HEK293 (cell line): ENCODE data around the gene EVL.

Experiments used
- BCL11A ChIP-seq: fragments of 450-650 bp; formaldehyde crosslinking; IDR thresholded peaks from 2 replicates; pipeline ENCODE4 v1.5.1; 2016; ENCODE audit warnings: low read depth, missing biosample characterization, missing genetic modification characterization
- GFI1B ChIP-seq: fragments of 450-650 bp; formaldehyde crosslinking; IDR thresholded peaks from 2 replicates; pipeline ENCODE4 v1.5.1; 2016; ENCODE audit warnings: missing biosample characterization, missing genetic modification characterization
- GLI2 ChIP-seq: fragments of 450-650 bp; formaldehyde crosslinking; IDR thresholded peaks from 2 replicates; pipeline ENCODE4; 2017; ENCODE audit warnings: missing biosample characterization, missing genetic modification characterization, low read depth, borderline replicate concordance
- GLIS1 ChIP-seq: fragments of 450-650 bp; formaldehyde crosslinking; IDR thresholded peaks from 2 replicates; pipeline ENCODE4 v1.5.1; 2016; ENCODE audit warnings: missing biosample characterization, missing genetic modification characterization
- GLIS2 ChIP-seq: fragments of 450-650 bp; formaldehyde crosslinking; IDR thresholded peaks from 2 replicates; pipeline ENCODE4 v1.5.1; 2016; ENCODE audit warnings: missing biosample characterization, missing genetic modification characterization
- HOXC10 ChIP-seq: sonication (generic); formaldehyde crosslinking; IDR thresholded peaks from 2 replicates; pipeline ENCODE4 v1.8.1; 2023; ENCODE audit warnings: mild to moderate bottlenecking, missing genetic modification reagents
- REPIN1 ChIP-seq: fragments of 450-650 bp; formaldehyde crosslinking; IDR thresholded peaks from 2 replicates; pipeline ENCODE4 v1.5.1; 2017; ENCODE audit warnings: missing biosample characterization, missing genetic modification characterization, low read depth
- SCRT1 ChIP-seq: fragments of 450-650 bp; formaldehyde crosslinking; IDR thresholded peaks from 2 replicates; pipeline ENCODE4 v1.5.1; 2016; ENCODE audit warnings: missing biosample characterization, missing genetic modification characterization, borderline replicate concordance
- ZNF121 ChIP-seq: fragments of 450-650 bp; formaldehyde crosslinking; IDR thresholded peaks from 2 replicates; pipeline ENCODE4 v1.5.1; 2016; ENCODE audit warnings: missing biosample characterization, missing genetic modification characterization
- ZNF274 ChIP-seq, 2 experiments: fragments of 200-500 bp in 1 of 2; fragments of 450-650 bp in 1 of 2; sonication (Bioruptor generic) in 1 of 2; formaldehyde crosslinking in 1 of 2; IDR thresholded peaks; 2 replicates each; pipeline versions ENCODE4 v1.5.1 to v1.6.1; 2014 to 2016; ENCODE audit warnings: borderline replicate concordance in 1 of 2, inconsistent platforms in 1 of 2, low read length in 1 of 2, missing biosample characterization in 1 of 2, missing genetic modification characterization in 1 of 2
- ZNF280D ChIP-seq: fragments of 450-650 bp; formaldehyde crosslinking; IDR thresholded peaks from 2 replicates; pipeline ENCODE4 v1.5.1; 2016; ENCODE audit warnings: missing biosample characterization, missing genetic modification characterization
- ZNF311 ChIP-seq: fragments of 450-650 bp; formaldehyde crosslinking; IDR thresholded peaks from 2 replicates; pipeline ENCODE4 v1.5.1; 2017; ENCODE audit warnings: missing biosample characterization, missing genetic modification characterization, borderline replicate concordance
- ZNF341 ChIP-seq: fragments of 450-650 bp; formaldehyde crosslinking; IDR thresholded peaks from 2 replicates; pipeline ENCODE4; 2016; ENCODE audit warnings: low read depth, missing biosample characterization, missing genetic modification characterization
- ZNF362 ChIP-seq: fragments of 450-650 bp; formaldehyde crosslinking; IDR thresholded peaks from 2 replicates; pipeline ENCODE4 v1.5.1; 2016; ENCODE audit warnings: missing biosample characterization, missing genetic modification characterization
- ZNF544 ChIP-seq: fragments of 450-650 bp; formaldehyde crosslinking; IDR thresholded peaks from 2 replicates; pipeline ENCODE4 v1.5.0; 2017; ENCODE audit warnings: missing biosample characterization, missing genetic modification characterization
- ZNF555 ChIP-seq: fragments of 450-650 bp; formaldehyde crosslinking; conservative IDR thresholded peaks from 2 replicates; pipeline ENCODE4 v1.5.1; 2017; ENCODE audit warnings: missing biosample characterization, mild to moderate bottlenecking, missing genetic modification characterization, inconsistent platforms
- ZNF560 ChIP-seq: fragments of 450-650 bp; formaldehyde crosslinking; IDR thresholded peaks from 2 replicates; pipeline ENCODE4 v1.5.1; 2017; ENCODE audit warnings: missing biosample characterization, missing genetic modification characterization, borderline replicate concordance
- ZNF621 ChIP-seq: fragments of 450-650 bp; formaldehyde crosslinking; IDR thresholded peaks from 2 replicates; pipeline ENCODE4 v1.5.1; 2017; ENCODE audit warnings: missing biosample characterization, missing genetic modification characterization
- ZNF624 ChIP-seq: fragments of 450-650 bp; formaldehyde crosslinking; IDR thresholded peaks from 2 replicates; pipeline ENCODE4 v1.5.1; 2017; ENCODE audit warnings: missing biosample characterization, missing genetic modification characterization
- ZNF629 ChIP-seq: fragments of 450-650 bp; formaldehyde crosslinking; IDR thresholded peaks from 2 replicates; pipeline ENCODE4 v1.5.1; 2017; ENCODE audit warnings: missing biosample characterization, missing genetic modification characterization
- ZNF654 ChIP-seq: fragments of 450-650 bp; formaldehyde crosslinking; IDR thresholded peaks from 2 replicates; pipeline ENCODE4 v1.5.1; 2016; ENCODE audit warnings: low read depth, missing biosample characterization, missing genetic modification characterization
- ZNF677 ChIP-seq: fragments of 450-650 bp; IDR thresholded peaks from 2 replicates; pipeline ENCODE4 v1.5.0; 2018; ENCODE audit warnings: missing biosample characterization, mild to moderate bottlenecking, missing genetic modification characterization, moderate library complexity
- TF ChIP-seq, protein P1 (sequence below): fragments of 450-650 bp; formaldehyde crosslinking; IDR thresholded peaks from 2 replicates; pipeline ENCODE4 v1.5.1; 2017; ENCODE audit warnings: missing biosample characterization, missing genetic modification characterization
- TF ChIP-seq, protein P2 (sequence below): fragments of 450-650 bp; IDR thresholded peaks from 2 replicates; pipeline ENCODE4 v1.5.1; 2018; ENCODE audit warnings: missing biosample characterization, missing genetic modification characterization

The EVL gene

GRCh38 chr14:100104523-100105300 lies 39.5 kb downstream of the EVL start (continued):
- TF ChIP-seq ZNF362 (tag by site-specific recombination) (0 out of 2 replicates have a peak, but pooled peaks have one; percentile 34), ZNF629 (tag by site-specific recombination) (no peak), ZNF621 (tag by site-specific recombination) (no peak), ZNF280D (tag by site-specific recombination) (no peak), BCL11A (tag by site-specific recombination) (peak; percentile 35; the same call in 1 of the 2 replicates), HOXC10 (CRISPR knock-in tag) (no peak), SCRT1 (tag by site-specific recombination) (no peak), GLIS1 (tag by site-specific recombination) (peak; percentile 78), ZNF544 (tag by site-specific recombination) (no peak), ZNF311 (tag by site-specific recombination) (no peak), GLIS2 (tag by site-specific recombination) (no peak), GLI2 (tag by site-specific recombination) (no peak), ZNF560 (tag by site-specific recombination) (no peak), ZNF624 (tag by site-specific recombination) (no peak), ZNF274 (IDR thresholded peaks at IDR 0.05; ENCODE audit: low read length) (no peak), ZNF274 (tag by site-specific recombination; IDR thresholded peaks at IDR 0.05; ENCODE audit: borderline replicate concordance) (no peak), ZNF121 (tag by site-specific recombination) (no peak), ZNF677 (tag by site-specific recombination) (no peak), ZNF654 (tag by site-specific recombination) (no peak), ZNF341 (no peak), ZNF555 (tag by site-specific recombination) (no peak), GFI1B (tag by site-specific recombination) (no peak), REPIN1 (tag by site-specific recombination) (no peak)
- TF ChIP-seq, protein P1, sequence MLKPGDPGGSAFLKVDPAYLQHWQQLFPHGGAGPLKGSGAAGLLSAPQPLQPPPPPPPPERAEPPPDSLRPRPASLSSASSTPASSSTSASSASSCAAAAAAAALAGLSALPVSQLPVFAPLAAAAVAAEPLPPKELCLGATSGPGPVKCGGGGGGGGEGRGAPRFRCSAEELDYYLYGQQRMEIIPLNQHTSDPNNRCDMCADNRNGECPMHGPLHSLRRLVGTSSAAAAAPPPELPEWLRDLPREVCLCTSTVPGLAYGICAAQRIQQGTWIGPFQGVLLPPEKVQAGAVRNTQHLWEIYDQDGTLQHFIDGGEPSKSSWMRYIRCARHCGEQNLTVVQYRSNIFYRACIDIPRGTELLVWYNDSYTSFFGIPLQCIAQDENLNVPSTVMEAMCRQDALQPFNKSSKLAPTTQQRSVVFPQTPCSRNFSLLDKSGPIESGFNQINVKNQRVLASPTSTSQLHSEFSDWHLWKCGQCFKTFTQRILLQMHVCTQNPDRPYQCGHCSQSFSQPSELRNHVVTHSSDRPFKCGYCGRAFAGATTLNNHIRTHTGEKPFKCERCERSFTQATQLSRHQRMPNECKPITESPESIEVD (tag by site-specific recombination), result peak; percentile 77; the same call in 1 of the 2 replicates
- TF ChIP-seq, protein P2, sequence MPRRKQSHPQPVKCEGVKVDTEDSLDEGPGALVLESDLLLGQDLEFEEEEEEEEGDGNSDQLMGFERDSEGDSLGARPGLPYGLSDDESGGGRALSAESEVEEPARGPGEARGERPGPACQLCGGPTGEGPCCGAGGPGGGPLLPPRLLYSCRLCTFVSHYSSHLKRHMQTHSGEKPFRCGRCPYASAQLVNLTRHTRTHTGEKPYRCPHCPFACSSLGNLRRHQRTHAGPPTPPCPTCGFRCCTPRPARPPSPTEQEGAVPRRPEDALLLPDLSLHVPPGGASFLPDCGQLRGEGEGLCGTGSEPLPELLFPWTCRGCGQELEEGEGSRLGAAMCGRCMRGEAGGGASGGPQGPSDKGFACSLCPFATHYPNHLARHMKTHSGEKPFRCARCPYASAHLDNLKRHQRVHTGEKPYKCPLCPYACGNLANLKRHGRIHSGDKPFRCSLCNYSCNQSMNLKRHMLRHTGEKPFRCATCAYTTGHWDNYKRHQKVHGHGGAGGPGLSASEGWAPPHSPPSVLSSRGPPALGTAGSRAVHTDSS (tag by site-specific recombination), result no peak
